Measurements from ENCODE around the gene TCEAL5.
A peak's percentile ranks its signal among the peaks of the same experiment; 100 is the strongest.

The TCEAL5 gene

DNA sequence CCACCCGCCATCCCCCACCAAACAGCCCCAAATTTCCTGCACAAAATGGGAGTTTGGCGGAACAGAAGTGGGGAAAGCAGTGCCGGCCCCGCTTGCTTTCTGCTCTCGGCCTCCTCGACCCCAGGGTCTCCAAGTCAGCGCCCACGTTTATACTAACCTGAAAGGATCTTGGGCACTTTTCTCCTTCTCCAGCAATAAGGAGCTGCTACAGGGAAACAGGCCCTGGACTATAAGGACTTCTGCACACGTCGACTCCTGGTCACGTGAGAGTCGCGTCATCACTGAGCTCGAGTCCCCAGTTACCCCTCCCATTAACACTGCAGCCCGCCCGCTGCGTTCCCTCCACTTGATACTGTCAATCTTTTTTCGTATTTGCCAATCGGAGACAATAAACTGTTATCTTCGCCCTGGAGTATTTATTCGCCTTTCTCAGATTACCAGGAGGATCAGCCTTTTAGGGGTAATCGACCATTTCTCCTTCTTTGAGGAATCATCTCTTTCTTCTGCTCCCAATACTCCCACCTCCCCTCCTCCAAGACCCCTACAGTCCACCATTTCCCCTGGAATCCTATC, 21.5 kb downstream of the TCEAL5 start, which contains the start of gene TCEAL8:
Gene TCEAL8, minus strand, starts transcription at position 235 of the 573 bp plus-strand sequence. CDS start 1,176 bp downstream, outside the sequence.
- H3K4me3 ChIP-seq (ENCODE audit: low read depth, low read length): peak within 1 kb of the TSS; percentile 73
- no peak for TF ChIP-seq CTCF (IDR thresholded peaks at IDR 0.05; ENCODE audit: insufficient read depth, low read length, missing control alignments)
- ChIA-PET CTCF (interaction anchor here (1.6 kb wide), 2 partner anchors 9 to 31 kb away, joined by 3 to 4 read pairs; no protein-coding TSS in a partner anchor), POLR2A (interaction anchor here (0.5 kb wide), 1 partner anchor 295 kb away, joined by 3 read pairs; no protein-coding TSS in a partner anchor)
- no peak for DNase-seq (ENCODE audit: low read depth, low spot score)

- CTCF ChIA-PET: interaction anchor here (1.6 to 1.8 kb wide), 3 partner anchors 9 to 43 kb away, joined by 3 to 6 read pairs (median 4); no protein-coding TSS in a partner anchor
Observed at GRCh38 chrX:103254171-103254824, 22.3 kb downstream of the TCEAL5 start.

GRCh38 chrX:103253608-103254007, 22.9 kb downstream of the TCEAL5 start:
- DNase-seq (ENCODE audit: low read depth, low spot score): no peak
- CTCF ChIA-PET: interaction anchor here (0.8 to 1.8 kb wide), 5 partner anchors 11 to 210 kb away, joined by 3 to 6 read pairs (median 3); no protein-coding TSS in a partner anchor
- POLR2A ChIA-PET: interaction anchor here (0.5 to 0.7 kb wide), 2 partner anchors 210 to 312 kb away, joined by 5 read pairs; no protein-coding TSS in a partner anchor
- peak overlapping the region; percentile 73 for H3K4me3 ChIP-seq (ENCODE audit: low read depth, low read length)
- TF ChIP-seq CTCF (IDR thresholded peaks at IDR 0.05; ENCODE audit: insufficient read depth, low read length, missing control alignments): no peak

More at GRCh38 chrX:103254171-103254824, 22.3 kb downstream of the TCEAL5 start:
- no peak for DNase-seq (ENCODE audit: low read depth, low spot score)
- POLR2A ChIA-PET: interaction anchor here (0.5 kb wide), 2 partner anchors 294 to 312 kb away, joined by 3 to 5 read pairs; no protein-coding TSS in a partner anchor
- no peak for TF ChIP-seq CTCF (IDR thresholded peaks at IDR 0.05; ENCODE audit: insufficient read depth, low read length, missing control alignments)
- peak overlapping the region; percentile 73 for H3K4me3 ChIP-seq (ENCODE audit: low read depth, low read length)

DNA sequence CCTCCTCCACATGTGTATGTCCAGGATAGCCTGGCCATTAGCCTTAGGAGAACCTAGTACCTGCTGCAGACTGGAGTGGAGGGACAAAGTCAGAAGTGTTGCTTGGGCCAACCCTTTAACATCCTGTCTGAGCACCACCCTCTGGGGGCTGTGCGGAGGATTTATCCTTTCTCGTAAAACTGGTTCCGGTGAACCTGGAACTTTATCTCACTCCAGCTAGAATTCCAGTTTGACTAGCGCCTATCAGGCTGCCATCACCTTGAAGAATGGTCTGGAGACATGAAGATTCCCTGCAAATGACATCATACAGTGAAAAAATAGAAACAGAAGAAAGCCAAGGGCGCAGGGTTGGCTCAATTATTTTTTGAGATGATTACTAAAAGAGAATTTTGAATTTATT, 25.6 kb downstream of the TCEAL5 start:
- H3K4me3 ChIP-seq (ENCODE audit: low read depth, low read length): no peak overlapping the region
- CTCF ChIA-PET: interaction anchor here (0.7 to 1.0 kb wide), 2 partner anchors 40 to 83 kb away, joined by 3 read pairs; no protein-coding TSS in a partner anchor
- TF ChIP-seq CTCF (IDR thresholded peaks at IDR 0.05; ENCODE audit: insufficient read depth, low read length, missing control alignments): no peak
- POLR2A ChIA-PET: no interaction called here
- no peak for DNase-seq (ENCODE audit: low read depth, low spot score)

- no peak for DNase-seq (ENCODE audit: low read depth, low spot score)
- H3K4me3 ChIP-seq (ENCODE audit: low read depth, low read length): no peak overlapping the region
- no peak for TF ChIP-seq CTCF (IDR thresholded peaks at IDR 0.05; ENCODE audit: insufficient read depth, low read length, missing control alignments)
- POLR2A ChIA-PET: no interaction called here
- CTCF ChIA-PET: no interaction called here
Observed at GRCh38 chrX:103249805-103250204, 26.7 kb downstream of the TCEAL5 start.

GRCh38 chrX:103248553-103248952, 28.0 kb downstream of the TCEAL5 start:
- TF ChIP-seq CTCF (IDR thresholded peaks at IDR 0.05; ENCODE audit: insufficient read depth, low read length, missing control alignments): peak; percentile 21
- CTCF ChIA-PET: interaction anchor here (0.9 to 1.5 kb wide), 3 partner anchors 30 to 37 kb away, joined by 5 to 11 read pairs (median 6); partner anchors contain the start of gene BEX4
- H3K4me3 ChIP-seq (ENCODE audit: low read depth, low read length): no peak overlapping the region
- POLR2A ChIA-PET: no interaction called here
- no peak for DNase-seq (ENCODE audit: low read depth, low spot score)

All from AG04449 (cell line).